Activated B cell treated with CpG ODN at 0.5 μM for 24 hours (primary cell): ENCODE results near the gene BLCAP. TPM values are rescaled to one million over a fixed set of nuclear protein-coding genes. Genes with fewer than 3 reads are reported as not detected.
"Not testable (repeated sequence)": the region's sequence is repeated elsewhere in the genome, so short reads cannot be mapped to it uniquely, and the experiment has no call there.

Source experiments
- ATAC-seq: fragments of 200-7000 bp; cut with Tn5 transposase; one replicate; pipeline ENCODE4 v1.10.0; 2021; ENCODE audit warnings: low read depth, mild to moderate bottlenecking, moderate library complexity
- CTCF ChIA-PET: fragments of 350-600 bp; sonication (Branson Sonifier 250); formaldehyde crosslinking; loops from one replicate; lab custom pipeline; 2021; ENCODE audit warnings: antibody characterized with exemption; lab: Charles Lee
- POLR2A ChIA-PET: fragments of 350-600 bp; sonication (Branson Sonifier 250); formaldehyde crosslinking; loops from one replicate; lab custom pipeline; 2021; ENCODE audit warnings: antibody characterized with exemption; lab: Charles Lee
- DNase-seq: peaks from one replicate; pipeline ENCODE4 v3.0.0; 2022
- H3K27ac Mint-ChIP-seq: one replicate; pipeline ENCODE4 v1.8.0; 2020; ENCODE audit warnings: mixed read lengths
- H3K27me3 Mint-ChIP-seq: one replicate; pipeline ENCODE4 v1.8.0; 2021; ENCODE audit warnings: mixed read lengths
- H3K36me3 Mint-ChIP-seq: one replicate; pipeline ENCODE4 v1.8.0; 2021; ENCODE audit warnings: low read depth, mixed read lengths
- H3K4me1 Mint-ChIP-seq: one replicate; pipeline ENCODE4 v1.8.0; 2021; ENCODE audit warnings: mixed read lengths
- H3K4me3 Mint-ChIP-seq: one replicate; pipeline ENCODE4 v1.8.0; 2020; ENCODE audit warnings: mild to moderate bottlenecking, mixed read lengths
- H3K9me3 Mint-ChIP-seq: one replicate; pipeline ENCODE4 v1.8.0; 2020; ENCODE audit warnings: mixed read lengths
- intact Hi-C: fragments of 100-400 bp; cut with micrococcal nuclease; formaldehyde crosslinking; loops from one replicate; pipeline ENCODE4 v1.15.1; 2024
- total RNA-seq: library from RNA; stranded (reverse); gene quantifications from 2 replicates; pipeline ENCODE4 v1.2.3, GENCODE V29; 2022
- TF ChIP-seq, protein P1 (sequence below): fragments of 200-600 bp; IDR thresholded peaks from one replicate; pipeline ENCODE4 v1.8.0; 2022; ENCODE audit warnings: antibody characterized with exemption, mild to moderate bottlenecking

Gene BLCAP
- total RNA-seq, 1 donor from 2014 or later, result 78.0 TPM

DNA sequence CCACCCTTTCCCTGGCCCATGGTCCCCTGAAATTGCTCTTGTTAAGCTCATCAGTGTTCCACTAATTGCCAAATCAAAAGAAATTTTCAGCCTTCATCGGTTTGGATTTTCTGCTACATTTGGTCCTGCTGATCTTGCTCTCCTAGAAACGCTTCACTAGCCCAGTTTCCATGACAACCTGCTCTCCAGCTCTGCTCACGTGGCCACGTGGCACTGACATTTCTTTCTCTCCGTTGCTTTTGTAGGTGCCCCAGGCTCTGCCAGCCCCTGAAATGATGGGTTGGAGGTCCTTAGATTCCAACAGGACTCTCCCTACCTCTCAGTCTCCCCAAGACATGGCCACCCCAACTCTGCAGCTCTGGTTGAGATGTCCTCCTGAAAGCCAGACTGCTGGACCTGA is 52.4 kb downstream of the BLCAP start:
- intact Hi-C loops, result no loop called here
- Mint-ChIP-seq H3K36me3 (no peaks in the 10 kb centered on the region), H3K27me3 (peaks cover 16% of the 10 kb centered on the region), H3K9me3 (peaks cover 6% of the 10 kb centered on the region), H3K4me1 (no peaks in the 10 kb centered on the region), H3K4me3 (no peak overlapping the region), H3K27ac (no peak overlapping the region)
- no peak for ATAC-seq
- DNase-seq, result no peak
- POLR2A ChIA-PET, result no interaction called here
- TF ChIP-seq, protein P1, sequence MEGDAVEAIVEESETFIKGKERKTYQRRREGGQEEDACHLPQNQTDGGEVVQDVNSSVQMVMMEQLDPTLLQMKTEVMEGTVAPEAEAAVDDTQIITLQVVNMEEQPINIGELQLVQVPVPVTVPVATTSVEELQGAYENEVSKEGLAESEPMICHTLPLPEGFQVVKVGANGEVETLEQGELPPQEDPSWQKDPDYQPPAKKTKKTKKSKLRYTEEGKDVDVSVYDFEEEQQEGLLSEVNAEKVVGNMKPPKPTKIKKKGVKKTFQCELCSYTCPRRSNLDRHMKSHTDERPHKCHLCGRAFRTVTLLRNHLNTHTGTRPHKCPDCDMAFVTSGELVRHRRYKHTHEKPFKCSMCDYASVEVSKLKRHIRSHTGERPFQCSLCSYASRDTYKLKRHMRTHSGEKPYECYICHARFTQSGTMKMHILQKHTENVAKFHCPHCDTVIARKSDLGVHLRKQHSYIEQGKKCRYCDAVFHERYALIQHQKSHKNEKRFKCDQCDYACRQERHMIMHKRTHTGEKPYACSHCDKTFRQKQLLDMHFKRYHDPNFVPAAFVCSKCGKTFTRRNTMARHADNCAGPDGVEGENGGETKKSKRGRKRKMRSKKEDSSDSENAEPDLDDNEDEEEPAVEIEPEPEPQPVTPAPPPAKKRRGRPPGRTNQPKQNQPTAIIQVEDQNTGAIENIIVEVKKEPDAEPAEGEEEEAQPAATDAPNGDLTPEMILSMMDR, result no peak
- CTCF ChIA-PET, result no interaction called here

DNA sequence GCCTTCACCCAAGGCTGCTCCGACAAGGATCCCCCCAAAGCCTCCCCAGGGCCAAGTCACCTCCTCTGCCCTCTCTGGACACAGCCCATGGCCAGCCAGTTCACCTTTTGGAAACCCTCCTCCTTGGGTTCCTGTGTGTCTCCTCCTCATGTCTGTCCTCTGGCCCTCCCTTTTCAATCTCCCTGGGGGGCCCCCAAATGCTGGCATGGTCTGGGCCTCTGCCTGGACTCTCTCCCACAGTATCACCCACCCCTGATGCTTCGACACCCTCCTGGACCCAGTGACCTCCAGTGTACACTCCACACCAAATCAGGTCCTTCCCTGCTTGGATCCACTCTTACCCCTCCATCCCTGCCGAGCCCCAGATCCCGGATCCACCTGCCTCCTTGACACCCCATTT is 53.3 kb downstream of the BLCAP start:
- H3K27ac Mint-ChIP-seq, result no peak overlapping the region
- ATAC-seq (no peak), DNase-seq (no peak)
- no peaks in the 10 kb centered on the region for H3K4me1 Mint-ChIP-seq
- POLR2A ChIA-PET, result no interaction called here
- peaks cover 6% of the 10 kb centered on the region for H3K9me3 Mint-ChIP-seq
- no peaks in the 10 kb centered on the region for H3K36me3 Mint-ChIP-seq
- CTCF ChIA-PET, result no interaction called here
- peaks cover 11% of the 10 kb centered on the region for H3K27me3 Mint-ChIP-seq
- no peak overlapping the region for H3K4me3 Mint-ChIP-seq
- TF ChIP-seq, protein P1, result no peak
- intact Hi-C loops, result no loop called here

DNA sequence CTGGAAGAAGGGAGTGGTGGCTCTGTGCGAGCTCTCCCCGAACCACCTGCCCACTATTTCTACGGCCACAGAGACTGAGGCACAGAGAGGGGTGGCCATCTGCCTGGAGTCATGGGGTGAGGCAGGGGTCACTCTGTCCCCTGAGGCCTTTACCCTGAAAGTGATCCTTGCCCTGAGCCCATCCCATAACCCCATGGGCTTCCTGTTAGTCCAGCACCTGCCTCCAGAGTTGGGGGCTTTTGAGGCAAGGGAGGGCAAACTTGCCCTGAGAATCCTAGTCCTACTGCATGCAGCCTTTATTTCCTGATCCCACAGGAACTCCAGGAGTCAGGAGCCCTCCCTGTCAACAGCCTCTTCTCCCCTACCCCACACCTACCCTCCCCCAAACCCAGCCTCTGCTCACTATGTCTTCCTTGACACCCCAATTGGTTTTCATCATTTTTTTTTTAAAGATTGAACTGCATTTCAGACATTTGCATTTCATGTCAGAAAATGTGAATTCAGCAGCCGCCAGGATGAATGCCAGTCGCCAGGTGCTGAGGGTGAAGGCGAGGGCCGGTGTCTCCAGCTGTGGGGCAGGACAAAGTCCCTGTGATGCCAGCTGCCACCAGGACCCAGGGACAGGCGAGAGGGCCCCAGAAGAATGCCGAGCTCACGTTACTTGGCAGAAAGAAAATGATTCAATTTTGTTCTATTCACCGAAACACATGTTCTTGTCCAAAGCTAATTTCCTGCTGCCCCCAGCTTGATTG is 54.3 kb downstream of the BLCAP start:
- Mint-ChIP-seq H3K4me3 (no peak overlapping the region), H3K36me3 (no peaks in the 10 kb centered on the region), H3K27ac (no peak overlapping the region), H3K27me3 (peaks cover 6% of the 10 kb centered on the region), H3K9me3 (peaks cover 6% of the 10 kb centered on the region), H3K4me1 (no peaks in the 10 kb centered on the region)
- ChIA-PET POLR2A (no interaction called here), CTCF (no interaction called here)
- no peak for ATAC-seq
- intact Hi-C loops, result no loop called here
- DNase-seq, result no peak
- TF ChIP-seq, protein P1, result no peak

DNA sequence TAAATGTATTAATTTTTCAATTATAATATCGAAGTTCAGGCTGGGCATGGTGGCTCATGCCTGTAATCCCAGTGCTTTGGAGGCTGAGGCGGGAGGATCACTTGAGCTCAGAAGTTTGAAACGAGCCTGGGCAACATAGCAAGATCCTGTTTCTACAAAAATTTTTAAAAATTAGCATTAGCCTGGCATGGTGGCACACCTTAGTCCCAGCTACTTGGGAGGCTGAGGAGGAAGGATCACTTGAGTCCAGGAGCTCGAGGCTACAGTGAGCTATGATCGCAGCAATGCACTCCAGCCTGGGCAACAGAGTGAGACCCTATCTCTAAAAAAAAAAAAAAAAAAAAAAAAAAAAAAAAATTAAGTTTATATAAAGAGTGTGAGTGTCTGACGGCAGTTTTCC is 55.2 kb downstream of the BLCAP start:
- H3K4me1 Mint-ChIP-seq, POLR2A ChIA-PET, H3K27me3 Mint-ChIP-seq, CTCF ChIA-PET, intact Hi-C loops, ATAC-seq, H3K9me3 Mint-ChIP-seq, DNase-seq, H3K27ac Mint-ChIP-seq, H3K4me3 Mint-ChIP-seq, H3K36me3 Mint-ChIP-seq: not testable (repeated sequence)

DNA sequence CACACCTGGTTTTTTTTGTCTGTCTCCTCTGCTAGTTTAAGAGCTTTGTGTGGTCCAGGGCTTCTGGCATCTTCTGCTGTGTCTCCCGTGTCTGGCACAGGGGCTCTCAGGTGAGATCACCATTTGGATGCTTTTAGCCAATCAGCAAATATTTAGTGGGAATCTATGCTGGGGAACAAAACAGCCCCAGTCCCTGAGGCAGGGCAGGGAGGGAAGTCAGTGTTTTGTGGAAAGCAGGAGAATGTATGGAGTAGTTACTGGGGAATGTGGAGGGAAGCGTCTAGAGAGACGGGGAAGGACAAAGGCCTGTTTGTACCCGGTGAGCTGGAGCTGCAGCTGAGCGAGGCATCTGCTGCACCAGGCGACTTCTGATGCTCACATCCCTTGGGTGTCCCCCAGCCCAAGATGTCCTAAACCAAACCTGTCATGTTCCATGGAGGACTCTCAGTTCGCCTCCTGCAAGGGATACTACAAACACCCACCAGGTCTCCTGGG is 55.9 kb downstream of the BLCAP start:
- Mint-ChIP-seq H3K9me3 (peaks cover 6% of the 10 kb centered on the region), H3K4me3 (no peak overlapping the region), H3K36me3 (no peaks in the 10 kb centered on the region), H3K4me1 (no peaks in the 10 kb centered on the region), H3K27me3 (peaks cover 6% of the 10 kb centered on the region), H3K27ac (no peak overlapping the region)
- ATAC-seq (no peak), DNase-seq (no peak)
- ChIA-PET POLR2A (no interaction called here), CTCF (no interaction called here)
- TF ChIP-seq, protein P1, result no peak
- intact Hi-C loops, result no loop called here

DNA sequence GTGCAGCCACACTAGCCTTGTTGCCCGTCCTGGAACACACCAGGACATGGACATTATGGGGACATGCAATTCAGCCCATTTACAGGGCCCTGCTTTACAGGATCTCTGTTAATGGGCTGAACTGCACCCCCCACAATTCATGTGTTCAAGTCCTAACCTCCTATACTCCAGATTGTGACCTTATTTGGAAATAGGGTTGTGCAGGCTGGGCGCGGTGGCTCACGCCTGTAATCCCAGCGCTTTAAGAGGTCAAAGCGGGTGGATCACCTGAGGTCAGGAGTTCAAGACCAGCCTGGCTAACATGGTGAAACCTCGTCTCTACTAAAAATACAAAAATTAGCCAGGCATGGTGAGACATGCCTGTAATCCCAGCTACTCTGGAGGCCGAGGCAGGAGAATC is 57.5 kb downstream of the BLCAP start:
- H3K4me1 Mint-ChIP-seq, ATAC-seq, POLR2A ChIA-PET: not testable (repeated sequence)

More for the DNA sequence above, 57.5 kb downstream of the BLCAP start:
- H3K27ac Mint-ChIP-seq, H3K9me3 Mint-ChIP-seq, CTCF ChIA-PET, intact Hi-C loops, DNase-seq, H3K4me3 Mint-ChIP-seq, H3K27me3 Mint-ChIP-seq, H3K36me3 Mint-ChIP-seq: not testable (repeated sequence)
